ENCODE measurements around the gene CHKA.

CHKA gene

GRCh38 chr11:68071281-68072048, 49.7 kb downstream of the CHKA start:
- DNase-seq (ENCODE audit: low read depth in 3 of 3), result no peak

- no peak for DNase-seq (ENCODE audit: low read depth in 3 of 3)
These were observed 53.2 kb downstream of the CHKA start for GRCh38 chr11:68067991-68068390.

GRCh38 chr11:68066742-68067141, 54.4 kb downstream of the CHKA start:
- DNase-seq (ENCODE audit: low read depth in 3 of 3), result no peak

- DNase-seq (ENCODE audit: low read depth in 3 of 3), result no peak
These were observed 55.3 kb downstream of the CHKA start for GRCh38 chr11:68065841-68066240.

- no peak for DNase-seq (ENCODE audit: low read depth in 3 of 3)
These were observed 56.3 kb downstream of the CHKA start for GRCh38 chr11:68064926-68065325.

- DNase-seq (ENCODE audit: low read depth in 3 of 3), result no peak
These were observed 59.7 kb downstream of the CHKA start for GRCh38 chr11:68061508-68061907.

- DNase-seq (ENCODE audit: low read depth in 3 of 3), result no peak
These were observed 63.4 kb downstream of the CHKA start for GRCh38 chr11:68057807-68058206.

- DNase-seq (ENCODE audit: low read depth in 3 of 3), result no peak
These were observed 64.6 kb downstream of the CHKA start for GRCh38 chr11:68056317-68057285.

- no peak for DNase-seq (ENCODE audit: low read depth in 3 of 3)
These were observed 67.0 kb downstream of the CHKA start for GRCh38 chr11:68053981-68054812.

- DNase-seq (ENCODE audit: low read depth in 3 of 3), result no peak
These were observed 68.1 kb downstream of the CHKA start for GRCh38 chr11:68053117-68053516.

- DNase-seq (ENCODE audit: low read depth in 3 of 3), result no peak
These were observed 68.9 kb downstream of the CHKA start for GRCh38 chr11:68052137-68052873.

GRCh38 chr11:68051191-68052136, 69.7 kb downstream of the CHKA start:
- no peak for DNase-seq (ENCODE audit: low read depth in 3 of 3)

GRCh38 chr11:68050371-68050841, 70.8 kb downstream of the CHKA start:
- DNase-seq (ENCODE audit: low read depth in 3 of 3), result no peak

- DNase-seq (ENCODE audit: low read depth in 3 of 3), result no peak
These were observed 71.4 kb downstream of the CHKA start for GRCh38 chr11:68049509-68050370.

- no peak for DNase-seq (ENCODE audit: low read depth in 3 of 3)
These were observed 72.3 kb downstream of the CHKA start for GRCh38 chr11:68048681-68049508.

GRCh38 chr11:68047437-68048290, 73.5 kb downstream of the CHKA start:
- DNase-seq (ENCODE audit: low read depth in 3 of 3), result no peak

- DNase-seq (ENCODE audit: low read depth in 3 of 3), result no peak
These were observed 76.3 kb downstream of the CHKA start for GRCh38 chr11:68044898-68045351.

Data from stimulated activated CD4-positive, alpha-beta T cell treated with anti-CD3 and anti-CD28 coated beads, TNF-alpha, amount 100 ng/mL, for 4 hours (primary cell).